OCI-LY1 (cell line): ENCODE data around the gene PHLDB3.

Experiments
- CTCF ChIP-seq: fragments of 200-600 bp; sonication (generic), shearing (Covaris generic); IDR thresholded peaks from 2 replicates; pipeline ENCODE4 v1.5.1; 2017; ENCODE audit warnings: mild to moderate bottlenecking, antibody characterized with exemption, low read length, moderate library complexity, mixed read lengths
- EZH2 ChIP-seq: fragments of 200-600 bp; sonication (generic), shearing (Covaris generic); IDR thresholded peaks from 2 replicates; pipeline ENCODE4 v1.8.0; 2017; ENCODE audit warnings: borderline replicate concordance, mixed run types, mild to moderate bottlenecking, antibody characterized with exemption, low read length, moderate library complexity, mixed read lengths

GRCh38 chr19:43498233-43498842 is 6.2 kb downstream of the PHLDB3 start:
- TF ChIP-seq CTCF, result no peak
- TF ChIP-seq EZH2, result no peak
